HG03442 (cell line): Measurements from ENCODE around the gene C5orf46.
"Not testable (repeated sequence)": the region's sequence is repeated elsewhere in the genome, so short reads cannot be mapped to it uniquely, and the experiment has no call there.

ENCODE experiments used
- ATAC-seq: cut with Tn5 transposase; IDR thresholded peaks from one replicate; pipeline ENCODE4 v1.9.1; 2021; ENCODE audit warnings: mild to moderate bottlenecking, moderate library complexity; ENCODE audit not compliant: unreplicated experiment

Gene C5orf46

DNA sequence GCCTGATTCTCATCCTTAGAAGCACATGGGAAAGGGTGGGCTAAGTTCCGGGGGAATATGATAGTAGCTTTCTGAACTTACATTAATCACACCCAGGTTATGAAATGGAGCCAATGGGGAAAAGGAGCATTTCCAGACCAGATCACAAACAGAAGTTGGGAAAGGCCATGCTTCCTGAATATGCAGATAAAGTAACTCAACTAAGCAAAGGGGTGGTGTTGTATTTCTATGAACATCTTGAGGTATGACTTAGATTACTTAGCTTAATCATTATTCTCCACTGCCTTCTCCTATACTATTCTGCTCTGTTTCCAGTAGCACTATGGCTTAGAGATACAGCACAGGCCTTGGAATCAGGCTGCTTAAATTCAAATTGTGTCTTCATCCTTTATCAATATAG lies 10.5 kb downstream of the C5orf46 start:
- ATAC-seq = no peak

DNA sequence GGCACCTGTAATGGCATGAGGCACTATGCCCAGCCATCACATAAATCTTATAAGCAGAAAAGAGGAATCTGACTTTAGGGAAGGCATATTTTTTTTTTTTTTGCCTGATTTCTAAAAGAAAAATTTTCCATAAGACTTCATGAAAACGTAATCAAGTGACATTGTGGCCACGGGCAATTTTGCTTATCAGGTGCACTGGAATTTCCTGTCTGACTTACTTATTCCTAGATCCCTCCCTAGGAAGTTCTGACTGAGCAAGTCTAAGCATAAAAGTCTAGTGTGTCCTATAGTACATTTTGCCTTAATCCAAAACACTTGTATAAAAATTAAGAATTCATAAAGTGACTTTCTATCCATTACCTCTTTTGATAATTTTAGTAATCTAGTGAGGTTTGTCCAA lies 12.5 kb downstream of the C5orf46 start:
- no peak for ATAC-seq

DNA sequence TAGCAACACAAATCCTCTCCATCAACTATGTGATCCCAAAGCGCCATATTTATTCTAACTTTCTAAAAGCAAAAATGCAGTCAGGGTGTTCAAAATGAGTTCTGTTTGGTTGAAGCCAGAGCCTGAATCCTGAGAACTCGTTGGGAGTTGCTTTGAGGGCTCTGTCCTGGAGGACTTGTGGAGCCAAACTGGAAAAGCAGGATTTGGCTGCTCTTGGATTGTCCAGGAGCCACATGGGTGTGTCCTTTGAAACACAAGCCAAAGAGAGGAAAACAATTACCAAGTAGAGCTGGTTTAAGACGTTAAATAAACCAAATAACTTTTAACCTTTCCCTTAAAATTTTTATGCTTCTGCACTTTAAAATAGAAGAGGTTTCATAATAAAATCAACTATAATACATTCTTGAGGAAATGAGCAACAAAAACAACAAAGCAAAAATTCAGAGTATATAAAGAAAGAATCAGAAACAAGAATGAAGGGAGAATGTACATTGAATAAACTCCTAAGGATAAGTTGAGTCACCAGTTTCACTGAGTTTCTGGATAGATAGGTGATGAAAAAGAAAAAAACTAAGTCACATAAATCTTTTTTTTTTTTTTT lies 13.5 kb downstream of the C5orf46 start:
- ATAC-seq = no peak

DNA sequence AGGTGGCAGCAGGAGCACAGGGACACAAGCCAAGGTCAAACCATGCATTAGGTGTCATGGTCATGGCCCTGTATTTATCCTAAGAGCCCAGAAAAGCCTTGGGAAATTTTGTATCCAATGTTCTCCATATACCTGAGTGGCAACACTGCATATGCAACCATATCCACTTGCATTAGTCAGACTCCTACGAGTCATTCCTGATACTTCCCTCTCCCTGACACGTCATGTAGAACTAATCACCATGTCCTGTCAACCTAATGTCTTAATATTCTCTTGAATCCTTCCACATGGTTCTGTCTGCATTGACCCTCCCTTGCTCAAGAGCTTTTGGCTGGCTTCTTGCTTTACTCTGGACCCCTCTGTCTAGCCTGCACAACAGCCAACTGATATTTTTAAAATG lies 18.4 kb downstream of the C5orf46 start:
- no peak for ATAC-seq

DNA sequence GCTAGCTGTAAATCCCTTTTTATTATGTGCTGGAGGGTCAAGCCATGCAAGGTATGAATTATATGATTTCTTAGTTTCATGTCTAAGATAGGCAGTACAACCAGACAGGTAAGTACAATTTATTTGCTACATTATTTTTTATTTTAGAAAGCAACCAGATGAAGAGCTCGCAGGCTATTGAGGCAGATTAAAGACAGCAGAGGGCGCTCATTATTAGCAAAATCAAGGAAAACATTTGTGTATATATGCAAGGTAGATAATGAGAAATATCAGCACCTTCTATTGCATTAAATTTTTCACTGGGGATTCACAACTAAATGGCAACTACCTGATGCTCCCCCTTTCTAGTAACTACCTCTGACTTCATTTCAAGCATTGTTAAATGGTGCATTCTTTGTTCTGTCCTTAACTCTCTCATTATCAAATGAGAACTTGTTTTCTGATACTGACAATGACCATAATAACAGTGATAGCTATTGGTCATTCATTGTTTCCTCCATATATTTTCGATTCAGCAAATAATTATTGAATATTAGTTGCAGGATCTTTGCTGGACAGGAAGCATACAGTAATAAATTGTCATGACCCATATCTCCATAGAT lies 19.2 kb downstream of the C5orf46 start:
- no peak for ATAC-seq

DNA sequence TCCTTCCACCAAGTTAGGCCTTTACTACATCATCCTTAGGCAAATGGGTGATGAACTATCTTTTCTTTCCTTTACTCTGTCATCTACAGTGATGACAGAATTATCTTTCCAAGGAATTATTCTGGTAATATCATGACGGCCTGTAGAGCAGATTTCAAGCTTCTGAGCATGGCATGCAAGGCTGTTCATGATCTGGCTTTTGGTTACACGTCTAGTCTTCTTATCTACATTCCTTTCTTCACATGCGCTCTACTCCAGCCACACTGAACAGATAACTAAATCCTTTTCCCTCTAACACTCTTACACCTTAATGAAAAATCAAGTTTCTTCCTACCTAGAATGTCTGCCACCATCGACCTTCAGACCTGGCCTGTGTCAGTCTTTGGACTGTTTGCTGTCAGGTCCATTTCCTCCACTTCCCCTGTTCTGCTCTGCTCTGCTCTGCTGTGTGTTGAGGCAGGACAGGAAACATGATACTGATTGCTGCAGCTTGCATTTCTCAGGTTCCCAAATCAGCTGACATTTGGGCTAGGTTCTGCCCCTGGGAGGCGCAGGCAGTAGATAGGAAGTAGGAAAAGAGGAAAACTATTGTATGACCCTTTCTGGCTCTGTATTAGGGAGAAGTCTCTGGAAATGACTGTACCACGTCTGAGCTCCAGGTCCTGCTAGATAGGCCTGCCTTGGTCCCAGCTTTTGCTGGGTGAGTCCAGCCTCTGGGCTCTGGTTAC lies 23.6 kb downstream of the C5orf46 start:
- no peak for ATAC-seq

DNA sequence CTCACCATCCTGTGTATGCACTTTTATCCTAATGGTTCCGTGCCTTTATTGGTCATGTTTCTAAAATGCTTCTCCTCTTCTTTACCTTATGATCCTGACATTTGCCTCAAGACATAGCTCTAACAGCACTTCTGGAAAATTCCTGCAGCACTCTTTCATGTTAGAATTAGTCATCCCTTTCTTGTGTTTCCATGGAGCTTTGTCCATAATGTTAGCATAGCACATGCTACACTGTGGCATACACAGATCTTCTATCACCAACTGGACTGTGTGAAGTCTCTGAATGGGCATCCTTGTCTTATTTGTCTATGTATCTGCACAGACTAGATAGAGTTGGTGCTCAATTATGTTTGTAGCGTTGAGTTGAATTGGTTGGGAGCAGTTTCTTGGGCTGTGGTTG lies 25.9 kb downstream of the C5orf46 start:
- no peak for ATAC-seq

DNA sequence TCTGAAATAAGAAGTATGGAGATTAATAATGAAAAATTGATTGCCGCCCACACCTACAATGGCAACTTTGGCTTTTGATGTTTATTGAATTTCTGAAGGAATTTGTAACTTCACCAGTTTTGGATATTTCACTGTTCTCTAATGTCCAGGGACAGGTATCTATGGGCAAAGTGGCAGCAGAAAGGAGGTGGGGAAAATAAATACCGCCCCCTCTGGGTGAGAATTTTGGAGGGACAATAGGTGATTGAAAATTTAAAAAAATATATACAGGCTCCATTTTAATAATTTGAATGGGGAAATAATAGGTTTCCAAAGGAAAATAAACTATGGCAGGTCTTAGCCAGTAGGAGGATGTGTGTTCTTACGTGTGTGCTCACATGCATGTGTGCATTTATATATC lies 26.6 kb downstream of the C5orf46 start:
- no peak for ATAC-seq

DNA sequence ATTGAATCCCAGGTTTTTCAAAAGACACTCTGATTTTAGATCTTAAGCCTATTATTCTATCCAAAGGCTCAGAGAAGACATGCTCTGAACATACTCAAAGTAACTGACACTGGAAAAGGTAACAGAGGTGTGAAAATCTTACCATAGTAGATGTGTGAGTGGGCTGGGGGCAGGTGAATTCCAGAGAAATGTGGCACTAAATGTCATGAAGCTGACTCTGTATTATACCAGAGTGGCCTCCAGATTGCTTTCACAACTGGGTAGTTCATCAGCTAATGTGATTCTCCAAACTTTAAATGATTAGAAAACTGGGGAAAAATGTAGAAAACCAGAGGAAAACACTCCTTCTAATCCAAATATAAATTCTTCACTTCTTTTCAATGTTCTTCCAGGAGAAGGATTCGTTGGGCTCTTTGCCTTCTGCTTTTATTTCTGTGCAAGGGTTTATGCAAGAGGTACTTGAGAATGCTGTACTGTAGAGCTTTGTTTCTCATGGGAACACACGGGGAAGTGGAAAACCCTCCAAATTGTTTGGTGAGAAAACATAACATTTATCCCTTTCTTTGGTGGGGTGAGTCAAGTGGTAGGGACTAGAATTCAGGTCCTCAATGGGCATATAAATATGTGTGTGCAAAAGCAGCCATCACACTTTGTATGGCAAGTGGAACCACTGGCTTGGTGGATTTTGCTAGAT lies 28.1 kb downstream of the C5orf46 start, which contains the start of gene SCGB3A2:
SCGB3A2 (plus strand) TSS at position 646 of the 694 bp plus-strand sequence. CDS start 93 bp downstream, outside the sequence.
- ATAC-seq = no peak

DNA sequence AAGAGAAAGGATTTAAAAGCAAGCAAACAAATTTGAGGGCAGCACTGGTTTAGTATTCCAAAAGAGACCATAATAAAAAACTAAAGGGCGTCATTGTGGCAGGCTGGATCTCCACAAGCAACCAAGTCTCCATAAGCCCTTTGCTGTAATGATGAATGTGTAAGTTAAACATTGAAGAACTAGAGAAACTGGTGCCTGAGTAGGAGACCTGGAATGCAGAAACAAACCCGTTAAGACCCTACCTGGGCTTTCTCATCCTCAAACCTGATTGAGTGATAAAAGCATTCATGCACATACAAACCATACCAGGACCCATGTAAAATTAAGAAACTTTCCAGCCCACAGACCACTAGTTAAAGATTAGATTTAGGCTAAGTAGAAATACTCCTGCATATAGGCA lies 29.7 kb downstream of the C5orf46 start:
- no peak for ATAC-seq

DNA sequence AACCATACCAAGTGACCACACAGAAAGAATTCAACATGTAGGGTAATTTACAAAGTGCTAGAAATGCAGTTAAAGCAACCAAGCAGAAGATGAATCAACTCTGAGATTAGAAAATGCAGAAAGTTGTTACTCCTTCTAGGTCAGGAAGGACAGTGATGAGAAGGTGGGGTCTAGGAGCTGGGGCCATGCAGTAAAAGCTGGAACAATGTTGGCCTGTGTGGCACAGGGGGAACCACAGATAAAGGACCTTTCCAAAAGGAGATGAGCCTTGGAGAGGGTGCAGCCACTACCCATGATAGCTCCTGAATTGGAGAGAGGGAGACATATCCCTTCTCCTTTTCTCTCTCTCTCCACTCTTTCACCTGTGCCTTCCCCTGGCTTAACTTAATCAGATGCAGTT lies 30.2 kb downstream of the C5orf46 start:
- ATAC-seq = no peak

DNA sequence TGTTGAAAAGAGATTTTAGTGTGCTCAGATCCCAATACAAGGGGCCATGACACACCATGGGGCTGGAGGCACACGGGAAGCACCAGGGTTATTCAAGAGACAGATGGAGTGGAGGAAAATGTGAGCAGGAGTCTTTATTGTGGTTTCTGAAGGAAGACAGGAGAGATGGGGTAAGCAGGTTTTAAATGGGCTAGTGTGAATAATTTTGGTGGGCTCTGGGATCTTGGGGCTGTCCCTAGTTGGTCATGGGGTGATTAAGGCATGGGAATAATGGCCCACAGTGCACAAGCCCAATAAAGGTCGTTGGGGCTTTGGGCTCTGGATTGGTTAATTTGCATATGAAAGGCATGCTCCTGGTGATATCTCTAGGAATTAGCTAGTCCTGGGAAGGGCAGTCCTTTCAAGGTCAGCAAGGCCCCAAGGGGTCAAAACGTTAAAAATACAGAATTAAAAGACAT lies 31.4 kb downstream of the C5orf46 start:
- ATAC-seq = no peak

DNA sequence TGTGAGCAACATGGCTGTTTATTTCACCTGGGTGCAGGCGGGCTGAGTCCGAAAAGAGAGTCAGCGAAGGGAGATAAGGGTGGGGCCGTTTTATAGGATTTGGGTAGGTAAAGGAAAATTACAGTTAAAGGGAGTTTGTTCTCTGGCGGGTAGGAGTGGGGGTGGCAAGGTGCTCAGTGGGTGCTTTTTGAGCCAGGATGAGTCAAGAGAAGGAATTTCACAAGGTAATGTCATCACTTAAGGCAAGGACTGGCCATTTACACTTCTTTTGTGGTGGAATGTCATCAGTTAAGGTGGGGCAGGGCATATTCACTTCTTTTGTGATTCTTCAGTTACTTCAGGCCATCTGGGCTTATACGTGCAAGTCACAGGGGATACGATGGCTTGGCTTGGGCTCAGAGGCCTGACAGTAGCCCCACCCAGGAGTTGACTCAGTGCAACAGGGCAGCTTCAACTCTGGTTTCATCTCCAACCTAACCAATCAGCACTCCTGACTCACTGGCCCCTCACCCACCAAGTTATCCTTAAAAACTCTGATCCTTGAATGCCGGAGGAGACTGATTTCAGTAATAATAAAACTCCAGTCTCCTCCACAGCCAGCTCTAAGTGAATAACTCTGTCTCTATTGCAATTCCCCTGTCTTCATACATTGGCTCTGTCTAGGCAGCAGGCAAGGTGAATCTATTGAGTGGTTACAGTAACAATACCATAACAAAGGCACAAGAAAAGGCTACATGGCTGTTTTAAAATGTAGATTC lies 32.0 kb downstream of the C5orf46 start:
- not testable (repeated sequence) for ATAC-seq

DNA sequence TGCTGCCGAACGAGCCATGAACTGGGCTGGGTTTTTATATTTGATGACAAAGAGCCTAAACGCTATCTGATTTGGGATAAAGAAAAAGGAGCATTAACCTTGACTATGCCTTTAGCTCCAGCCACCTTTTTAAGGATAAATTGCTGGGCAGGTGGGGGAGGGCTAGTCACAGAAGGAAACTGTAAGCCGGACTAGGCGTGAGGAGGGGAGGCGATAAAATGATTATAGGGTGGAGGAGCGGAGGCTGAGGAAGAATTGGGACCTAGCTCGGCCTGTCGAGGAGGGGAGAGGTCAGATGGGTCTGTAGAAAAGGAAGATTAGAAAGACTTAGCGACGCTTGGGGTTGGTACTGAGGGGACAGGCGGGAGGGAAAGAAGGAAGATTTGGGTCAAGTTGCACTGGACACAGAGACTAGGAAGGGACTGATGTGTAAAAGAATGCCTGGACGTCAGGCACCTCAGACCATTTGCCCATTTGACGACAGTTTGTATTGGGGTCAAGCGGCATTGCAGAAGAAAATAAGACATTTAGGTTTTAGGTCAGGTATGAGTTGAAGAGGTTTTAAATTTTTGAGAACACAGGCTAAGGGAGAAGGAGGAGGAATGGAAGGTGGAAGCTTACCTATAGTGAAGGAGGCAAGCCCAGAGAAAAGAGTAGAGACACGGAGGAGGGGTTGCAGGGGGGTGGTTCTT lies 33.4 kb downstream of the C5orf46 start:
- ATAC-seq = not testable (repeated sequence)

DNA sequence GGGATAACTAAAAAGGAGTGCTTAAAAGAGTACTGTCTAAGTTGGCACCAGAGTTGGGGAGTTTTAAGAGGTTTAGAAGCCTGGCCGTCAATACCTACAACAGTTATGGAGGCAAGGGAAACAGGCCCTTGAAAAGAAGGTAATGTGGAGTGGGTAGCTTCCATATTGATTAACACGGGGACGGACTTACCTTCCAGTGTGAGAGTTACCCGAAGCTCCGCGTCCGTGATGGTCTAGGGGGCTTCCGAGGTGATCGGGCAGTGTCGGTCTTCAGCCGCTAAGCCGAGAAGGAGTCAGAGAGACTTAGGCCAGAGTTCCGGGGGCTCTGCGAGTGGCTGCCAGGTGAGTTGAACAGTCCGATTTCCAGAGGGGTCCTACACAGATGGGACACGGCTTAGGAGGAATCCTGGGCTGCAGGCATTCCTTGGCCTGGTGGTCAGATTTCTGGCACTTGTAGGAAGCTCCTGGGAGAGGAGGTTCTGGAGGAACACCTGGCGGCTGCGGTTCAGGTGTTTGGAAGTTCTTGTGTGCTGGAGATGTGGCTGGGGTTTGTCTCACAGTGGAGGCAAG lies 34.3 kb downstream of the C5orf46 start:
- ATAC-seq = not testable (repeated sequence)

DNA sequence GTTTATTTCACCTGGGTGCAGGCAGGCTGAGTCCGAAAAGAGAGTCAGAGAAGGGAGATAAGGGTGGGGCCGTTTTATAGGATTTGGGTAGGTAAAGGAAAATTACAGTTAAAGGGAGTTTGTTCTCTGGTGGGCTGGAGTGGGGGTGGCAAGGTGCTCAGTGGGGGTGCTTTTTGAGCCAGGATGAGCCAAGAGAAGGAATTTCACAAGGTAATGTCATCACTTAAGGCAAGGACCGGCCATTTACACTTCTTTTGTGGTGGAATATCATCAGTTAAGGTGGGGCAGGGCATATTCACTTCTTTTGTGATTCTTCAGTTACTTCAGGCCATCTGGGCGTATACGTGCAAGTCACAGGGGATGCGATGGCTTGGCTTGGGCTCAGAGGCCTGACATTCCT lies 36.4 kb downstream of the C5orf46 start:
- not testable (repeated sequence) for ATAC-seq

DNA sequence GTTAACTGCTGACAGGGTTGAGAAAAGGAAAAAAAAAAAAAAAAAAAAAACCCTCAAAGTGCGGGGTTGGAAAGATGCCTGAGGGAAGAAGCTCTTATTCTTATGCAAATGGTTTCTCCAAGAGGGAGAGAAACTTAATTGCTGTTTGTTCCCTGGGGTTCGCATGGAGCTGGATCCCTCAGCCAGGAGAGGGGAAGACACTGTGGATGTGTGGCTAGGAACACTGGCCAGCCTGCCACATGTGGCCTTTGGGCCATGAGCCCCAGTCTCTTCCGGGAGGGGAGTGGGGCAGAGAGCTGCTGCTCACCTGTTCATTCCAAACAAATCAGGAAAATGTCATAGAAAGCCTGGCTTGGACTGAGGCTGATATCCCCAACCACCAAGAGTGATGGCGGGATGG lies 37.2 kb downstream of the C5orf46 start:
- no peak for ATAC-seq

DNA sequence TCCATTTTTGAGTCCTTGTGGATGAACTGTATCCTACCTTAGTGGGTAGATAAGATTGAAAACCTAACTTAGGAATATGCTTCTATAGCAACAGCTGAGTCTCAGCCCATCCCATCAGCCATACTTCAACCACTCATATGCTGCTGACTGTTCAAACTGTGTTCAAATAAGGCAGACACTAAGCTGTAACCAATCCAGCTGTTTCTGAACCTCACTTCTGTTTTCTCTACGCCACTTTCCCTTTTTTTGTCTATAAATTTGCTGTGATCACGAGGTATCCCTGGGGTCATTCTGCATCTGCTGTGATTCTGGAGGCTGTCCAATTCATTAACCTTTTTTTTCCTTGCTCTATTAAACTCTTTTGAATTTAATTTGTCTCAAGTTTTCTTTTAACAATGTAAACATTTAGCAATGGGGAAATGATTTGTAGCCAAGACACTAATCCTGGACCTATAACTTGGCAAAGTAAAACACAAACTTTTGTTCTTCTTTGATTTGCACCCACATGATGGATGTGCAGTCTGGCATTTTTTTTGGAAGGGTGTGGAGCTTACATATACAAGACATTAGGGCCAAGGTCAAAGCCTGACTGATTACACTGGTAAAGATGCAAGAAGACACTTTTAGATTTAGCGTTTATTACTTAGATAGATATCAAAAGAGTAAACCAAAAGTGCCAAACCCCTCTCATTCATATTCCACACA lies 42.7 kb downstream of the C5orf46 start:
- no peak for ATAC-seq

DNA sequence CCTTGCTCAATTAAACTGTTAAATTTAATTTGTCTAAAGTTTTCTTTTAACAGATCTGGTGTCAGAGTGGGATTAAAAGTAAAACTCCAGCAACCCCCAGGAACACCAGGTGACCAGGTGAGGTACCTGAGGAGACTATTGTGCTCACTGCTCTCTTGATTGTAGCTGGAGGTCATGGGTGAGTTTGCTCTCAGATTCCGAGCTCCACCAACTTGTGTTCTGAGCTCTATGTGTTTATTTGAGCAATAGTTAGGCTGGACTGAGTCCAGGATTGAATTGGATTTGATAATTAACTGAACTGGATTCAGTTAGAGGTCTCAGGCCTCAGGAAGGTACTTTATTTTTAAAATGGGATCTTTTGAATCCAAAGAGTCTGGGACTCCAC lies 45.7 kb downstream of the C5orf46 start:
- no peak for ATAC-seq
